ENCODE results near the gene OSGEP.

The OSGEP gene

DNA sequence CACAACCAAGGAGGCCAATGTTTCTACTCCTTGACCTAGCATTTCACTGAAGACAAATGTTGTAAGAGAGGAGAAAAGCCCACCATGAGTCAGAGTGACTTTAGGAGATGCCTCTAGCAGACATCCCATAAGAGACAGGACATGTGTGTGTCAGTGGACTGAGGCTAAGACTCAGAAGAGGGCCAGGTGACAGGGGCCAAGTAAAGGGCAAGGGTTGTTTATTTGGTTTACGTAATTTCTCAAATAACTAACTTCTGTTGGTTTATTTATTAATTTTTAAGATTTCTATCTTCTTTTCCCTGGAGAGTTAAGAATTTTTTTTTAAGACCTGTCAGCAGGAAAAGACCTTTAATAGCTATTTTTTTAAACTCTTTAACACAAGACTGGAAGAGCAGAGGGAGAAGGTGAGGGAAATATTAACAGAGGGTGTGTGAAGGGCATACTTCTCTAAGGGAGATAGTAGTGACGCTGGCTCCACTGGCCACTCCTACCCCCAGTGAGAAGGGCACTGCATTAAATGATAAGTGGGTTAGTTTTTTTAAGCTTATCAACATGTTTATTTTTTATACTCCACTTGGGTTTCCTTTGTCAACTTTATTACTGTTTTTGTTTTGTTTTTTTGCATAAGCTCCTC is 18.0 kb upstream of the OSGEP start:
- no peak for TF ChIP-seq EP300 (IDR thresholded peaks at IDR 0.05; ENCODE audit: borderline replicate concordance)
- no peak for TF ChIP-seq REST (IDR thresholded peaks at IDR 0.05; ENCODE audit: low read depth)
- TF ChIP-seq NFIC (IDR thresholded peaks at IDR 0.05), result no peak
- no peak for TF ChIP-seq MAX (IDR thresholded peaks at IDR 0.05)
- TF ChIP-seq TCF12 (IDR thresholded peaks at IDR 0.05; ENCODE audit: low read depth), result no peak
- TF ChIP-seq CEBPB (IDR thresholded peaks at IDR 0.05), result no peak
- TF ChIP-seq RAD21 (IDR thresholded peaks at IDR 0.05; ENCODE audit: low read depth), result no peak
- TF ChIP-seq, protein P1, sequence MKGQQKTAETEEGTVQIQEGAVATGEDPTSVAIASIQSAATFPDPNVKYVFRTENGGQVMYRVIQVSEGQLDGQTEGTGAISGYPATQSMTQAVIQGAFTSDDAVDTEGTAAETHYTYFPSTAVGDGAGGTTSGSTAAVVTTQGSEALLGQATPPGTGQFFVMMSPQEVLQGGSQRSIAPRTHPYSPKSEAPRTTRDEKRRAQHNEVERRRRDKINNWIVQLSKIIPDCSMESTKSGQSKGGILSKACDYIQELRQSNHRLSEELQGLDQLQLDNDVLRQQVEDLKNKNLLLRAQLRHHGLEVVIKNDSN (IDR thresholded peaks at IDR 0.05), result no peak
- no peak for TF ChIP-seq TEAD4 (IDR thresholded peaks at IDR 0.05)
- TF ChIP-seq YY1 (IDR thresholded peaks at IDR 0.05; ENCODE audit: low read depth), result no peak
- TF ChIP-seq EGR1 (IDR thresholded peaks at IDR 0.05), result no peak
- TF ChIP-seq FOXM1 (IDR thresholded peaks at IDR 0.05; ENCODE audit: borderline replicate concordance, low read depth), result no peak
- no peak for TF ChIP-seq ZBTB7A (IDR thresholded peaks at IDR 0.05; ENCODE audit: low read depth)
- TF ChIP-seq CREB1 (IDR thresholded peaks at IDR 0.05; ENCODE audit: low read depth), result no peak
- no peak for TF ChIP-seq TAF1 (IDR thresholded peaks at IDR 0.05; ENCODE audit: low read depth)

DNA sequence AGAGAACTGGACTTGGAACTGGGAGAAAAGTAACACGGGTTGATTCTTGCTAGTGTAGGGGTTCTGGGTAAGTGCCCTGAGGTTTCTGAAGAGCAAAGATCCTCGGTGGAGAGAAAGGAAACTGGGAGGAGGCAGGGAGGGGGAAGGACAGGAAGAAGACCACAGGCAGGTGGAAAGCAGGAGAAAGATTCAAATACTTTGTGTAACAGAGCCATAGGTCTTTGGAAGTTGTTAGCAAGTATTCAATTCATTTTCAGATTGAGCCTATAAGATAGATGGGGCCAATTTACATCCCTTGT is 15.9 kb upstream of the OSGEP start:
- no peak for TF ChIP-seq YY1 (IDR thresholded peaks at IDR 0.05; ENCODE audit: low read depth)
- no peak for TF ChIP-seq ZBTB7A (IDR thresholded peaks at IDR 0.05; ENCODE audit: low read depth)
- no peak for TF ChIP-seq TCF12 (IDR thresholded peaks at IDR 0.05; ENCODE audit: low read depth)
- TF ChIP-seq TAF1 (IDR thresholded peaks at IDR 0.05; ENCODE audit: low read depth), result no peak
- TF ChIP-seq FOXM1 (IDR thresholded peaks at IDR 0.05; ENCODE audit: borderline replicate concordance, low read depth), result no peak
- TF ChIP-seq REST (IDR thresholded peaks at IDR 0.05; ENCODE audit: low read depth), result no peak
- no peak for TF ChIP-seq EGR1 (IDR thresholded peaks at IDR 0.05)
- TF ChIP-seq CEBPB (IDR thresholded peaks at IDR 0.05), result no peak
- no peak for TF ChIP-seq RAD21 (IDR thresholded peaks at IDR 0.05; ENCODE audit: low read depth)
- TF ChIP-seq MAX (IDR thresholded peaks at IDR 0.05), result no peak
- TF ChIP-seq, protein P1 (IDR thresholded peaks at IDR 0.05), result no peak
- no peak for TF ChIP-seq EP300 (IDR thresholded peaks at IDR 0.05; ENCODE audit: borderline replicate concordance)
- TF ChIP-seq TEAD4 (IDR thresholded peaks at IDR 0.05), result no peak
- no peak for TF ChIP-seq CREB1 (IDR thresholded peaks at IDR 0.05; ENCODE audit: low read depth)
- no peak for TF ChIP-seq NFIC (IDR thresholded peaks at IDR 0.05)

- TF ChIP-seq MAX (IDR thresholded peaks at IDR 0.05), result peak; percentile 80
- no peak for TF ChIP-seq YY1 (IDR thresholded peaks at IDR 0.05; ENCODE audit: low read depth)
- TF ChIP-seq CEBPB (IDR thresholded peaks at IDR 0.05), result peak; percentile 99
- no peak for TF ChIP-seq FOXM1 (IDR thresholded peaks at IDR 0.05; ENCODE audit: borderline replicate concordance, low read depth)
- TF ChIP-seq RAD21 (IDR thresholded peaks at IDR 0.05; ENCODE audit: low read depth), result no peak
- TF ChIP-seq CREB1 (IDR thresholded peaks at IDR 0.05; ENCODE audit: low read depth), result no peak
Measured at GRCh38 chr14:20469890-20470602, 15.4 kb upstream of the OSGEP start.

DNA sequence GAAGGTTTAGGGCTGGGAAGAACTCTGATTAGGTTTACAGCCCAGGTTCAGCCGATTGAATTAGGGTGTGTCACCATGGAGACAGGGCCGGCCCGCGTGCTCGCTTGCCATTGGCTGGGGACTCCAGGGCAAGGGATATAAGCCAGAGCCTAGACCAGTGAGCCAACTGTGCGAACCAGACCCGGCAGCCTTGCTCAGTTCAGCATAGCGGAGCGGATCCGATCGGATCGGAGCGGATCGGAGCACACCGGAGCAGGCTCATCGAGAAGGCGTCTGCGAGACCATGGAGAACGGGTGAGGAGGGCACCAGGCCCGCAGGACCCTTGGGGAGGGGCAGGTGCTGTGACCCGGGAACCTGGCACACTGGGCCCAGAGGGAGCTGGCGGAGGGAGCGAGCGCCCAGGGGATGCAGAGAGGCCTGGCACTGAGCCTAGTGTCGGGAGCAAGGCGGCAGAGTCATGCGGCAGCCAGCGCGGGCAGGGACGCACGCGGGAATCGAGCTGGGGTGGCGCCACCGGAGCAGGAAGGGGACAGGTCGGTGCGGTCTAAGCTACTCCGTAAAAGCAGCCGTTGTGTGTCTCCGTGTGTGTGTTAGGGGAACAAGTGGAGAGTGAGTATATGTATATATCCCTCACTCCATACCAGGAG is 14.8 kb upstream of the OSGEP start, which contains the start of gene PNP:
PNP (plus strand) TSS at position 165 of the 648 bp plus-strand sequence; CDS start at position 284, 119 bp downstream.
- TF ChIP-seq EGR1 (IDR thresholded peaks at IDR 0.05) (no peak), CREB1 (IDR thresholded peaks at IDR 0.05; ENCODE audit: low read depth) (no peak), EP300 (IDR thresholded peaks at IDR 0.05; ENCODE audit: borderline replicate concordance) (no peak), CEBPB (IDR thresholded peaks at IDR 0.05) (no peak), REST (IDR thresholded peaks at IDR 0.05; ENCODE audit: low read depth) (no peak), NFIC (IDR thresholded peaks at IDR 0.05) (peak; percentile 78), YY1 (IDR thresholded peaks at IDR 0.05; ENCODE audit: low read depth) (peak; percentile 30; the same call in 1 of the 2 replicates), TAF1 (IDR thresholded peaks at IDR 0.05; ENCODE audit: low read depth) (peak; percentile 70), RAD21 (IDR thresholded peaks at IDR 0.05; ENCODE audit: low read depth) (no peak), ZBTB7A (IDR thresholded peaks at IDR 0.05; ENCODE audit: low read depth) (no peak), TEAD4 (IDR thresholded peaks at IDR 0.05) (no peak), FOXM1 (IDR thresholded peaks at IDR 0.05; ENCODE audit: borderline replicate concordance, low read depth) (no peak), MAX (IDR thresholded peaks at IDR 0.05) (peak; percentile 69), TCF12 (IDR thresholded peaks at IDR 0.05; ENCODE audit: low read depth) (peak; percentile 27; the same call in 1 of the 2 replicates)
- TF ChIP-seq, protein P1 (IDR thresholded peaks at IDR 0.05), result 0 out of 2 replicates have a peak, but pooled peaks have one; percentile 4
